Measurements from ENCODE around the gene TPH1.

The TPH1 gene

DNA sequence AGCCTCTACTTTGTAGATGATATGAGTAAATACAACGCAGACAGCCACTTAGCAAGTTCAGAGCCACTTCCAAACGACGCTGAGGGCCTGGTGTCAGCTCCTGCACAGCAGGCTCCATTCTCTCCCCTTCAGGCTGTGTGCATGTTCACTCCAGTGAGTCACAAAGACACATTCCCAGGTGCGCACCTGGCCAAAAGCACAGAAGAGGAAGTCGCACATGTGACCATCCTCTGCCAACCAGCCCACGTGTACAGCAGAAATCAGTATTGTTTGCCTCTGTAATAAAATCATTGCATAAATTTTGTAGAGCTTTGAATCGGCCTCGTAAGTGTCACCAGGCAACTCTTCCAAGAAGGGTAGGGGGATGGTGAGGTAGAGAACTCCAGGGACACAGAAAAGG is 19.5 kb upstream of the TPH1 start:
- no peaks in the 10 kb centered on the region for H3K79me1 ChIP-seq (ENCODE audit: low read length)
- H3K4me3 ChIP-seq (ENCODE audit: low read length), result no peak overlapping the region
- DNase-seq, result no peak
- no peak overlapping the region for H3K18ac ChIP-seq (ENCODE audit: low read length)
- no peak overlapping the region for H3K4me2 ChIP-seq (ENCODE audit: low read length)
- no peak overlapping the region for H2AK5ac ChIP-seq (ENCODE audit: low read length)
- H3K9ac ChIP-seq (ENCODE audit: low read length), result no peak overlapping the region
- no peak overlapping the region for H4K5ac ChIP-seq (ENCODE audit: low read length)
- H3K23ac ChIP-seq (ENCODE audit: low read length), result no peak overlapping the region
- H3K4me1 ChIP-seq (ENCODE audit: control insufficient read depth, low read depth, low read length), result no peaks in the 10 kb centered on the region
- no peak overlapping the region for H2BK5ac ChIP-seq (ENCODE audit: low read length)
- H3K27me3 ChIP-seq (ENCODE audit: insufficient read depth, low read length, poor library complexity), result no peaks in the 10 kb centered on the region
- no peak overlapping the region for H2BK120ac ChIP-seq (ENCODE audit: low read depth, low read length)
- H4K8ac ChIP-seq (ENCODE audit: low read depth, low read length), result no peak overlapping the region
- no peak overlapping the region for H3K4ac ChIP-seq (ENCODE audit: low read depth, low read length)
- H3K56ac ChIP-seq (ENCODE audit: low read length), result no peak overlapping the region
- H3K27ac ChIP-seq (ENCODE audit: low read depth, low read length), result no peak overlapping the region
- no peaks in the 10 kb centered on the region for H3K79me2 ChIP-seq (ENCODE audit: control insufficient read depth, insufficient read depth, low read length)
- no peak overlapping the region for H2BK15ac ChIP-seq (replicated peaks; ENCODE audit: low read depth)
- WGBS (ENCODE audit: extremely low coverage, insufficient coverage, low lambda C conversion rate), result no CpG with 5 or more reads among the region's 8 CpGs
- no peaks in the 10 kb centered on the region for H3K36me3 ChIP-seq (ENCODE audit: control insufficient read depth, insufficient read depth, low read length)

DNA sequence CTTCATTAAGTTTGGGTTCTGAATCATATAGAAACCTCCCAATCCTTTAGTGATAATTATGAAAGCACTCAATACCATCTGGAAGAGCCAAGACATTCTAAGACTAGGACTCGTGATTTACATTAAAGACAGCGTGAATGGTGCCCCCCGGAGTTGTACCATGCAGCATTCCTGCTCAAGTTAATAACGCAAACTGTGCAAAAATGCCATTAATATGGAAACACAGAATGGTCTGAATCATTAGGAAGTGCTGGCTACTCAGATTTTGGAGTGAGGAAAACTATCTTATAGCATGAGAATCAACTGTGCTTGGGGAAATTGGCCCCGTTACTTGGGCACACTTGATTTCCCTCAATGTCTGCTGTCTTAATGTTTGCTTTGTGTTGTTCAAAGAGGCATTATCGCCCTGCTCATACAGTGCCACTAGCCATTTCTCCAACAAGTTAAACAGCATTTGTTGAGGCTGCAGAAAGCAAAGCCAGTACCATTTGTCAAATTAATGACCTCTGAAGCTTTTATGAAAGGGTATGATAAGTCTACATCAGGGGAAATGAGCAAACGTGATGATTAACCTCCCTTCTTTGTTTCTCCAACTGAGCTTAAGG is 18.5 kb upstream of the TPH1 start:
- H3K9ac ChIP-seq (ENCODE audit: low read length), result no peak overlapping the region
- no peak overlapping the region for H4K5ac ChIP-seq (ENCODE audit: low read length)
- H2AK5ac ChIP-seq (ENCODE audit: low read length), result no peak overlapping the region
- no peaks in the 10 kb centered on the region for H3K79me2 ChIP-seq (ENCODE audit: control insufficient read depth, insufficient read depth, low read length)
- H2BK120ac ChIP-seq (ENCODE audit: low read depth, low read length), result no peak overlapping the region
- no peak overlapping the region for H3K56ac ChIP-seq (ENCODE audit: low read length)
- H3K4ac ChIP-seq (ENCODE audit: low read depth, low read length), result no peak overlapping the region
- no peak overlapping the region for H3K23ac ChIP-seq (ENCODE audit: low read length)
- no CpG with 5 or more reads among the region's 7 CpGs for WGBS (ENCODE audit: extremely low coverage, insufficient coverage, low lambda C conversion rate)
- no peak overlapping the region for H3K18ac ChIP-seq (ENCODE audit: low read length)
- no peaks in the 10 kb centered on the region for H3K79me1 ChIP-seq (ENCODE audit: low read length)
- no peak overlapping the region for H2BK5ac ChIP-seq (ENCODE audit: low read length)
- H3K4me1 ChIP-seq (ENCODE audit: control insufficient read depth, low read depth, low read length), result no peaks in the 10 kb centered on the region
- no peak for DNase-seq
- no peak overlapping the region for H2BK15ac ChIP-seq (replicated peaks; ENCODE audit: low read depth)
- H3K36me3 ChIP-seq (ENCODE audit: control insufficient read depth, insufficient read depth, low read length), result no peaks in the 10 kb centered on the region
- no peak overlapping the region for H3K4me3 ChIP-seq (ENCODE audit: low read length)
- H3K4me2 ChIP-seq (ENCODE audit: low read length), result no peak overlapping the region
- H3K27me3 ChIP-seq (ENCODE audit: insufficient read depth, low read length, poor library complexity), result no peaks in the 10 kb centered on the region
- H3K27ac ChIP-seq (ENCODE audit: low read depth, low read length), result no peak overlapping the region
- no peak overlapping the region for H4K8ac ChIP-seq (ENCODE audit: low read depth, low read length)

DNA sequence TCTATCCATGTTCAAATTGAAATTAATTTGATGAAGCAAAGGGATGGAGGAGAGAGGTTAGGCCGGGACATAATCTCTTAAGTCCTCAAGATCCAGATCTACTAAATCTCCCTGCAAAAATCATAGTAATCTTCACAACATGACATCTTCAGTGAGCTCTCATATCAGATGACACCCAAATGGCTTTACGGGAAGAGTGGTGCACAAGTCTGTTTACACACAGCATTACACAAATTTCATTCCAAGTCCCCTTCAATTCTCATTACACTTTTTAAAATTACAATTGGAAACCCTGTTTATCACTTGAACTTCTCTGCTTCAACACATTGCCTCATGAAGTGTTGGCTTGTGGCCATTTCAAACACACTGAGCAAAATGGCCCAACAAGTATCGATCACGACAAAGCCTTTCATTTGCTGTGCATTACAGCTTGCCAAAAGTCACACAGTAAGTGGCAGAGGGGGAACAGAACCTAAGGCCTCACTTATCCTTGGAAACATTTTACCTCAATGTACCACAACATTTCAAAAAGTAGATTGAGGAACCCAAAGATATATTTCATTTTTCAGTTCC is 17.9 kb upstream of the TPH1 start:
- WGBS (ENCODE audit: extremely low coverage, insufficient coverage, low lambda C conversion rate), result no CpG with 5 or more reads among the region's 4 CpGs
- Histone ChIP-seq H3K79me1 (ENCODE audit: low read length) (no peaks in the 10 kb centered on the region), H3K27me3 (ENCODE audit: insufficient read depth, low read length, poor library complexity) (no peaks in the 10 kb centered on the region), H3K36me3 (ENCODE audit: control insufficient read depth, insufficient read depth, low read length) (no peaks in the 10 kb centered on the region), H2BK120ac (ENCODE audit: low read depth, low read length) (no peak overlapping the region), H3K9ac (ENCODE audit: low read length) (no peak overlapping the region), H3K18ac (ENCODE audit: low read length) (no peak overlapping the region), H3K4me3 (ENCODE audit: low read length) (no peak overlapping the region), H2AK5ac (ENCODE audit: low read length) (no peak overlapping the region), H2BK5ac (ENCODE audit: low read length) (no peak overlapping the region), H3K4me1 (ENCODE audit: control insufficient read depth, low read depth, low read length) (no peaks in the 10 kb centered on the region), H3K4ac (ENCODE audit: low read depth, low read length) (no peak overlapping the region), H4K5ac (ENCODE audit: low read length) (no peak overlapping the region), H2BK15ac (replicated peaks; ENCODE audit: low read depth) (no peak overlapping the region), H4K8ac (ENCODE audit: low read depth, low read length) (no peak overlapping the region), H3K27ac (ENCODE audit: low read depth, low read length) (no peak overlapping the region), H3K56ac (ENCODE audit: low read length) (no peak overlapping the region), H3K79me2 (ENCODE audit: control insufficient read depth, insufficient read depth, low read length) (no peaks in the 10 kb centered on the region), H3K23ac (ENCODE audit: low read length) (no peak overlapping the region), H3K4me2 (ENCODE audit: low read length) (no peak overlapping the region)
- DNase-seq, result no peak

DNA sequence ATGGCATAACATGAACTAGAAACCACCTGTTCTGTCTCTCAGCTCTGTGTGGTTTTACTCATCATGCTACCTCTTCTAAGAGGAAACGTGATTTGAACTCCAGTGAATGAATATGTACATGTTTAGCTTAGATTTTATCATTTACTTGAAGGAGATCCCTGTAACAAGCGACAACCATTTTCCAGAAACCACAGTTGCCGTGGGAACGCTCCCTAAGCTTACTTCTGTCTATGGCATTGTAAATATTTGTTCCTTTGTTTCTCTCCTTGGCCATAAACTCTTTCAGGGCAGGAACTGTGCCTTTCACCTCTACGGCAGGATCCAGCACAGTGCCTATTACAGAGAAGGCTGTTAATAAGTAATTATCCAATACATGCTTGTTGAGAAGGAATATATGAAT is 17.1 kb upstream of the TPH1 start:
- H3K79me1 ChIP-seq (ENCODE audit: low read length), result no peaks in the 10 kb centered on the region
- H4K5ac ChIP-seq (ENCODE audit: low read length), result no peak overlapping the region

DNA sequence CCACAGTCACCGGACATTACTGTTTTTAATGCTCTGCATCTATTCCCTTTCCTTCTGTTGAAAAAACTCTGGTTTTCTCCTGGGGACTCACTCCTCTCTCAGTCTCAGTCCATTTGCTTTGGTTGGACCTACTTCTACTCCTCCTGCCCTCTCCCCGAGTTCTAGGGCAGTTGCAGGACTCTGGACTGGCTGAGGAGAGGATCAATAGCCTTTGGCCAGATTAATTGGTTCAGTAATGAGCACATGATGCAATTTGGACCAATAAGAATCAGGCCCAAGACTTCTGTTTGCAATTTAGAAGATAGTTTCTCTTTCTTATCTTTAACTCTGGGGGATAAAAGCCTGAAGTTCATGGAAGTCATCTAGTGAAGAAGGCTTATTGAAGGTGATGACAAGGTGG is 15.3 kb upstream of the TPH1 start:
- no peak overlapping the region for H2AK5ac ChIP-seq (ENCODE audit: low read length)
- no peak overlapping the region for H2BK5ac ChIP-seq (ENCODE audit: low read length)
- H2BK120ac ChIP-seq (ENCODE audit: low read depth, low read length), result no peak overlapping the region
- no peak overlapping the region for H3K4ac ChIP-seq (ENCODE audit: low read depth, low read length)
- no peak overlapping the region for H4K8ac ChIP-seq (ENCODE audit: low read depth, low read length)
- H3K9ac ChIP-seq (ENCODE audit: low read length), result no peak overlapping the region
- no peak overlapping the region for H4K5ac ChIP-seq (ENCODE audit: low read length)
- no peak for DNase-seq
- no peak overlapping the region for H3K56ac ChIP-seq (ENCODE audit: low read length)
- no CpG with 5 or more reads among the region's 2 CpGs for WGBS (ENCODE audit: extremely low coverage, insufficient coverage, low lambda C conversion rate)
- no peaks in the 10 kb centered on the region for H3K4me1 ChIP-seq (ENCODE audit: control insufficient read depth, low read depth, low read length)
- H3K27ac ChIP-seq (ENCODE audit: low read depth, low read length), result no peak overlapping the region
- no peaks in the 10 kb centered on the region for H3K79me1 ChIP-seq (ENCODE audit: low read length)
- no peak overlapping the region for H3K4me2 ChIP-seq (ENCODE audit: low read length)
- H3K27me3 ChIP-seq (ENCODE audit: insufficient read depth, low read length, poor library complexity), result no peaks in the 10 kb centered on the region
- no peak overlapping the region for H2BK15ac ChIP-seq (replicated peaks; ENCODE audit: low read depth)
- no peaks in the 10 kb centered on the region for H3K79me2 ChIP-seq (ENCODE audit: control insufficient read depth, insufficient read depth, low read length)
- no peaks in the 10 kb centered on the region for H3K36me3 ChIP-seq (ENCODE audit: control insufficient read depth, insufficient read depth, low read length)
- H3K23ac ChIP-seq (ENCODE audit: low read length), result no peak overlapping the region
- H3K18ac ChIP-seq (ENCODE audit: low read length), result no peak overlapping the region
- no peak overlapping the region for H3K4me3 ChIP-seq (ENCODE audit: low read length)

More for the DNA sequence above, 17.1 kb upstream of the TPH1 start:
- Histone ChIP-seq H3K79me2 (ENCODE audit: control insufficient read depth, insufficient read depth, low read length) (no peaks in the 10 kb centered on the region), H2BK15ac (replicated peaks; ENCODE audit: low read depth) (no peak overlapping the region), H3K4me3 (ENCODE audit: low read length) (no peak overlapping the region), H3K56ac (ENCODE audit: low read length) (no peak overlapping the region), H3K4ac (ENCODE audit: low read depth, low read length) (no peak overlapping the region), H2BK5ac (ENCODE audit: low read length) (no peak overlapping the region), H3K23ac (ENCODE audit: low read length) (no peak overlapping the region), H3K4me2 (ENCODE audit: low read length) (no peak overlapping the region), H2BK120ac (ENCODE audit: low read depth, low read length) (no peak overlapping the region), H3K18ac (ENCODE audit: low read length) (no peak overlapping the region), H3K27ac (ENCODE audit: low read depth, low read length) (no peak overlapping the region), H3K27me3 (ENCODE audit: insufficient read depth, low read length, poor library complexity) (no peaks in the 10 kb centered on the region), H3K36me3 (ENCODE audit: control insufficient read depth, insufficient read depth, low read length) (no peaks in the 10 kb centered on the region), H3K4me1 (ENCODE audit: control insufficient read depth, low read depth, low read length) (no peaks in the 10 kb centered on the region), H2AK5ac (ENCODE audit: low read length) (no peak overlapping the region), H4K8ac (ENCODE audit: low read depth, low read length) (no peak overlapping the region), H3K9ac (ENCODE audit: low read length) (no peak overlapping the region)
- no CpG with 5 or more reads among the region's 5 CpGs for WGBS (ENCODE audit: extremely low coverage, insufficient coverage, low lambda C conversion rate)
- DNase-seq, result no peak

All from mesendoderm (in vitro differentiated cells).